ENCODE measurements around the gene FOXP1. TPM values are rescaled to one million over a fixed set of nuclear protein-coding genes. Genes with fewer than 3 reads are reported as not detected.

Gene FOXP1
- total RNA-seq, 1 experiment from 2014 or later: 58.4 TPM

GRCh38 chr3:71152039-71152891 is 431.3 kb downstream of the FOXP1 start:
- intact Hi-C loops (cut with micrococcal nuclease; ENCODE audit: unreplicated experiment): no loop called here
- POLR2A ChIA-PET (ENCODE audit: low non-redundant PET): no interaction called here
- CTCF ChIA-PET: no interaction called here
- Histone ChIP-seq H3K9me3 (ENCODE audit: low read depth, low read length, poor library complexity, severe bottlenecking) (no peaks in the 10 kb centered on the region), H3K36me3 (ENCODE audit: insufficient read depth, low read length, poor library complexity, severe bottlenecking) (no peaks in the 10 kb centered on the region), H3K4me1 (ENCODE audit: insufficient read depth, low read length, poor library complexity, severe bottlenecking) (peaks cover 6% of the 10 kb centered on the region), H3K27me3 (replicated peaks; ENCODE audit: insufficient read depth, low read depth, low read length, poor library complexity) (no peaks in the 10 kb centered on the region), H3K27ac (ENCODE audit: low read depth, low read length, poor library complexity, severe bottlenecking) (no peak overlapping the region), H3K4me3 (ENCODE audit: low read depth, low read length, poor library complexity, severe bottlenecking) (no peak overlapping the region)
- no TSS peak for BruUV-seq (replicated peaks)
- TF ChIP-seq EZH2 (IDR thresholded peaks at IDR 0.05; ENCODE audit: borderline replicate concordance, low read depth, low read length, poor library complexity, severe bottlenecking) (no peak), CTCF (conservative IDR thresholded peaks at IDR 0.05; ENCODE audit: low read depth, low read length) (no peak)
- no peak for DNase-seq (ENCODE audit: low spot score)

- POLR2A ChIA-PET (ENCODE audit: low non-redundant PET): no interaction called here
- intact Hi-C loops (cut with micrococcal nuclease; ENCODE audit: unreplicated experiment): no loop called here
- peaks cover 6% of the 10 kb centered on the region for H3K4me1 ChIP-seq (ENCODE audit: insufficient read depth, low read length, poor library complexity, severe bottlenecking)
- H3K9me3 ChIP-seq (ENCODE audit: low read depth, low read length, poor library complexity, severe bottlenecking): no peaks in the 10 kb centered on the region
- no TSS peak for BruUV-seq (replicated peaks)
- no peak for TF ChIP-seq CTCF (conservative IDR thresholded peaks at IDR 0.05; ENCODE audit: low read depth, low read length)
- no peak for TF ChIP-seq EZH2 (IDR thresholded peaks at IDR 0.05; ENCODE audit: borderline replicate concordance, low read depth, low read length, poor library complexity, severe bottlenecking)
- H3K36me3 ChIP-seq (ENCODE audit: insufficient read depth, low read length, poor library complexity, severe bottlenecking): no peaks in the 10 kb centered on the region
- no peak overlapping the region for H3K4me3 ChIP-seq (ENCODE audit: low read depth, low read length, poor library complexity, severe bottlenecking)
- no peak overlapping the region for H3K27ac ChIP-seq (ENCODE audit: low read depth, low read length, poor library complexity, severe bottlenecking)
- no peak for DNase-seq (ENCODE audit: low spot score)
- no peaks in the 10 kb centered on the region for H3K27me3 ChIP-seq (replicated peaks; ENCODE audit: insufficient read depth, low read depth, low read length, poor library complexity)
- CTCF ChIA-PET: no interaction called here
Measured at GRCh38 chr3:71149959-71150954, 433.3 kb downstream of the FOXP1 start.

GRCh38 chr3:71148455-71149060 is 435.0 kb downstream of the FOXP1 start:
- H3K36me3 ChIP-seq (ENCODE audit: insufficient read depth, low read length, poor library complexity, severe bottlenecking): no peaks in the 10 kb centered on the region
- H3K9me3 ChIP-seq (ENCODE audit: low read depth, low read length, poor library complexity, severe bottlenecking): no peaks in the 10 kb centered on the region
- DNase-seq (ENCODE audit: low spot score): no peak
- BruUV-seq (replicated peaks): no TSS peak
- intact Hi-C loops (cut with micrococcal nuclease; ENCODE audit: unreplicated experiment): no loop called here
- TF ChIP-seq EZH2 (IDR thresholded peaks at IDR 0.05; ENCODE audit: borderline replicate concordance, low read depth, low read length, poor library complexity, severe bottlenecking) (no peak), CTCF (conservative IDR thresholded peaks at IDR 0.05; ENCODE audit: low read depth, low read length) (no peak)
- peaks cover 6% of the 10 kb centered on the region for H3K4me1 ChIP-seq (ENCODE audit: insufficient read depth, low read length, poor library complexity, severe bottlenecking)
- H3K27ac ChIP-seq (ENCODE audit: low read depth, low read length, poor library complexity, severe bottlenecking): no peak overlapping the region
- H3K27me3 ChIP-seq (replicated peaks; ENCODE audit: insufficient read depth, low read depth, low read length, poor library complexity): no peaks in the 10 kb centered on the region
- H3K4me3 ChIP-seq (ENCODE audit: low read depth, low read length, poor library complexity, severe bottlenecking): no peak overlapping the region
- ChIA-PET CTCF (no interaction called here), POLR2A (ENCODE audit: low non-redundant PET) (no interaction called here)
